ENCODE measurements around the gene NXPH4.
A peak's percentile ranks its signal among the peaks of the same experiment; 100 is the strongest.

The NXPH4 gene

DNA sequence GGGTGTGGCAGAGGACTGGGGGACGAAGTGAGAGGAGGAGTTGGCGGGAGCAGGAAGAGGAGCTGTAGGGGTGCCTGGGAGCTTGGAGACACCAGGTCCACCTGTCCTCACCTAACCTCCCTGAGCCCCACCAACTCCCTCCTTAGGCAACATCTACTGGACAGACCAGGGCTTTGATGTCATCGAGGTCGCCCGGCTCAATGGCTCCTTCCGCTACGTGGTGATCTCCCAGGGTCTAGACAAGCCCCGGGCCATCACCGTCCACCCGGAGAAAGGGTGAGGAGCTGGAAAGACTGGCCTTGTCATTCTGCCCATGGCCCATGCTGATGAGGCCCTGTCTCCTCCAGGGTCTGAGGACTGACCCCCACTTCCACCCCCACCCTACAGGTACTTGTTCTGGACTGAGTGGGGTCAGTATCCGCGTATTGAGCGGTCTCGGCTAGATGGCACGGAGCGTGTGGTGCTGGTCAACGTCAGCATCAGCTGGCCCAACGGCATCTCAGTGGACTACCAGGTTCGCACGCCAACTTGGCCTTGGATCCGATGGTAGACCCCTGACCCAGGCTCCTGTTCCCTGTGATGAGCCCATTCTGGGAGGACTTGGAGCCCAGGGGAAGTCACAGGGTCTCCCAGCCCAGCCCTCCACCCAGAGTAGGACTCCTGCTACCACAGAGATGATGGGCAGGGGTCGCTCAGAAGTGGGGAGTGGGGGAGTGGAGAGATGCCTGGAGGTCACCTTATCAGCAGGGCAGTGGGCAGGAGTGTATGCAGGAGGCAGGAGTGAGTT is 32.5 kb upstream of the NXPH4 start:
- DNase-seq: no peak

DNA sequence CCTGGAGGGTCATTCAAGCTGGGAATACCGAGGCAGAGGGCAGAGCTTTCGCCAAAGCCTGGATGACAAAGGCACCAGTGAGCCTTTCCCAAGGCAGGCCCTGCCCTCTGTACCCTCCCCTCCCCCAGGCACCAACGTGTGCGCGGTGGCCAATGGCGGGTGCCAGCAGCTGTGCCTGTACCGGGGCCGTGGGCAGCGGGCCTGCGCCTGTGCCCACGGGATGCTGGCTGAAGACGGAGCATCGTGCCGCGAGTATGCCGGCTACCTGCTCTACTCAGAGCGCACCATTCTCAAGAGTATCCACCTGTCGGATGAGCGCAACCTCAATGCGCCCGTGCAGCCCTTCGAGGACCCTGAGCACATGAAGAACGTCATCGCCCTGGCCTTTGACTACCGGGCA is 31.2 kb upstream of the NXPH4 start:
- no peak for DNase-seq

DNA sequence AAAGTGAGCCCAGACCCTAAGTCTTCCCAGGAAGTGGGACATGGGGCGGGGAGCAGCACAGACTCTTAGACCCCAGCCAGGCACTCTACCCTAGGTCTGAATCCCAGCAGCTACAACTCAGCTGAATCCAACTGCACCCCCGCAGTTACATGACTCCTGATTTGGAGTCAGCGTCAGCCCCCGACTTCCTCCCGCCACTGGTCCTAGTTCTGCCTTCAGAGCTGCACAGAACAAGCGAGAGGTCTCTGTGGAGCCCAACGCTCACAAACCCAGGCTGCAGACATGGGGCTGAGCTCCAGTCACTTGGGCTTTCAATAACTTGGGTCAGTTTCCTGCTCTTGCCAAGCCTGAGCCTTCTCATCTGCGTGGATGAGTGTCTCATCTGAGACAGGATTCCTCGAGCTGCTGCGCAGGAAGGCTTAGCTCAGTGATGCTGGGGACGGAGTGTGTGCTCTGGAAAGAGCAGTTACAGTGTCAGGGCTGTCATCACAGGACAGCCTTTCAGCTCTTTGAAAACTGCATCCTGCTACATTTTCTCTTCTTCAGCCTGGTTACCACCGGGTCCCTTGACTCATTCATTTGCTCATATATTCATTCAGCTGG is 30.6 kb upstream of the NXPH4 start:
- DNase-seq: peak in 3 of 4 experiments; percentile 26 to 35 (median 30)

DNA sequence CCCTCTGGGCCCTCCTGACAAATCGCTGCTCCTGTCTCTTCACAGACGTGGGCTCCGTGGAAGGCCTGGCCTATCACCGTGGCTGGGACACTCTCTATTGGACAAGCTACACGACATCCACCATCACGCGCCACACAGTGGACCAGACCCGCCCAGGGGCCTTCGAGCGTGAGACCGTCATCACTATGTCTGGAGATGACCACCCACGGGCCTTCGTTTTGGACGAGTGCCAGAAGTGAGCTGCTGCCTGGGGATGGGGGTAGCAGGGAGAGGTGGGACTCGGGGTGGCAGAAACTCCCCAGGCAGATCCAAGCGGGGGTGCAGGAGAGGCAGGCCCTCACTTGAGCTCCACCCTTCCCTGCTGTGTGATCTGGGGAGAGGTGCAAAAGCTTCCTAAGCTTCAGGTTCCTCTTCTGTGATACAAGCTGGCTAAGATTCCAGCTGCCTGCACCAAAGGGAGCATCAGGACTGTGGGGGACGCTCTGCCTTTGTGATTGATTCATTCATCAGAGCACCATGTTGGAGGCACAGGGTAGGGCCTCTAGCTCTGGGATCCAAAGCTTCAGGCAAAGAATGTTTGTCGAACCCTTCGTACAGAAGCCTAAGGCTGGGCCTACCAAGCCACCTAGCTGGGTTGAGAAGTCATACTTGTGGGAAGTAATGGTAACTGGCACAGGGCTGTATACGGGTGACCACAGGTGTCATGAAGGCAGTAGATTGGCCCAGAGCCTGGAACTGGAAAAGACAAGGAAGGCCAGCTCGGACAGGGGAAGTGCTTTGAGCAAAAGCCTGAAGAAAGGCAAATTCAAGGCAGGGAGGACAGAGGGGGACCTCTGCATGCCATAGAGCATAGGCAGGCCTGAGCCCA is 29.1 kb upstream of the NXPH4 start:
- no peak for DNase-seq

DNA sequence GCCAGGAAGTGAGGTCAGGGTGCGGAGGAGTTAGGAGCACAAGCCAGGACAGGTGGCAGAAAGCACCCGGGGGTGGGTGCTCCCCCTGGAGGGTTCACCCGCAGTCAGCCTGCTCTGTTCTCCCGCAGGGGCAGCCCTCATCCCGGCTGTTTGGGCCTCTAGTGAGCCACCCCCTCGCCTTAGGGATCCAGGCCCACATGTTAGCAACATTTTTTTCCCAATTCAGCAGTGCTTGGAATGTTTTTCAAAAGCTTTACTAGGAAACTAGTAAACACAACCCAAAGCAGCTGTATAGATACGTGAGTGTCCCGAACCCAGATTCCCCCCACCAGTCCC is 28.5 kb upstream of the NXPH4 start:
- DNase-seq: no peak

DNA sequence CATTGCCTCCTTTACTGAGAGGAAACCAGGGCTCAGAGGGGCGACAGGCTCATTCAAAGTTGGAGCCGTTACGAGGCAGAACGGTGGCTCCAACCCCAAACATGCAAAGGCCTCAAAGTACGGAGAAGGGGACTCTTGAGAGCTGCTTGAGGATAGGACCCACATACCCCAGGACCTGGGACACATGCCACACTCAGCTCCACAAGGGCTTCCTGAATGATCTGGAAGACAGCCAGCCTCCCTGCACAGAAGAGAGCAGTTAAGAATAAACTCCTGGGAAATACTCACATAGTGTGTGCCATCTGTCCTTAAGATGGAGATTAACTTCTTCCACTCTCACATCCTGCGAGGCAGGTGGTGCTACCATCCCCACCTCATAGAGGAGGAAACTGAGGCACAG is 26.6 kb upstream of the NXPH4 start:
- DNase-seq: no peak

DNA sequence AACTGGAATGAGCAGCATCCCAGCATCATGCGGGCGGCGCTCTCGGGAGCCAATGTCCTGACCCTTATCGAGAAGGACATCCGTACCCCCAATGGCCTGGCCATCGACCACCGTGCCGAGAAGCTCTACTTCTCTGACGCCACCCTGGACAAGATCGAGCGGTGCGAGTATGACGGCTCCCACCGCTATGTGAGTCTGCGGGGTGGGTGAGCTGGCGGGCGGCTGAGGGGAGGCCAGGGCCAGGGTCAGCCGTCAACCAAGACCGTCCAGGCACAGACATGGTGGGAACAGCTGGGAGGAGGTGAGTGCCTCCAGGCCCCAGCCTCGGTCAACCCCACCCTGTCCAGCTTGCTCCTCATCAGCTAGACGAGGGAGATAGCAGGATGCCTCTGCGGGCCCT is 25.8 kb upstream of the NXPH4 start:
- no peak for DNase-seq

DNA sequence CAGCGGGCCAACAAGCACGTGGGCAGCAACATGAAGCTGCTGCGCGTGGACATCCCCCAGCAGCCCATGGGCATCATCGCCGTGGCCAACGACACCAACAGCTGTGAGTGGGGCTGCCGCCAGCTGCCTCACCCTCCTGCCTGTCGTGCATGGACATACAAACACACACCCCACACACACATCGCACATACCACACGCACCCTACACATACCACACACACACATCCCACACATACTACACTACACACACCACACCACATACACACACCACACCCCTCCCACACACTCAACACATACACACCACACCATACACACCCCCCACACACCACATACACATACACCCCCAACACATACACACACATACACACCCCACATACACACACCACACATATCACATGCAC is 25.2 kb upstream of the NXPH4 start:
- DNase-seq: no peak

DNA sequence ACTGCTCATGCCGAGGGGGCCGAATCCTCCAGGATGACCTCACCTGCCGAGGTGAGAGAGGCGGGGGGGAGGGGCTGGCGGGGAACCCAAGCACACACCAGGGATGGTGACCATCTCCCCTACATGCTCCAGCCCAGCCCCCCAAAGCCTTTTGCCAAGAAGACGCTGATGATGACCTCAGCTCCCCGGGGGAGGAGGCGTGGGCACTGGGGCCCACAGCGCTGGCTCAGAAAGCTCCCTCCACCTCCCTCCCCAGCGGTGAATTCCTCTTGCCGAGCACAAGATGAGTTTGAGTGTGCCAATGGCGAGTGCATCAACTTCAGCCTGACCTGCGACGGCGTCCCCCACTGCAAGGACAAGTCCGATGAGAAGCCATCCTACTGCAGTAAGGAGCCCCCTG is 23.7 kb upstream of the NXPH4 start:
- DNase-seq: no peak

DNA sequence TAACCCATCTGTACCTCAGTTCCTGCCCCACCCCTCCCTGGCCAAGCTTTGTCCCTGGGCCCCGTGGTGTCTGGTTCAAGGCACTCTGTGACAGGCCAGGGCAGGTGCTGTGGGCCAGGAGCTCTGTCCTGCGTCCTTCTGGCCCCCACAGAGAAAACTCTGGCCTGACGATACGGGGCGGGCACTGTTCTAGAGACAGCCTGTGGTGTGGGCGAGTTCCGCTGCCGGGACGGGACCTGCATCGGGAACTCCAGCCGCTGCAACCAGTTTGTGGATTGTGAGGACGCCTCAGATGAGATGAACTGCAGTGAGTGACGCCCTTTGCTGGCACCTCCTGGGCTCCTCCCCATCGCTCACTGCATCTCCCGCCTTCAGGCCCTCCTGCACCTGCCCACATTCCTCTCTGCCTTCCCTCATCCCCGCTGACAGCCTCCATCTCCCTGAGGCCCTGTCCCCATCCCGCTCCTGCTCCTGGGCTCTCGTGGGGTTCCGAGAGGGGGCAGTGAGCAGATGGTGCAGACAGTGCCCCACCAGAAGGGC is 22.8 kb upstream of the NXPH4 start:
- DNase-seq: no peak

DNA sequence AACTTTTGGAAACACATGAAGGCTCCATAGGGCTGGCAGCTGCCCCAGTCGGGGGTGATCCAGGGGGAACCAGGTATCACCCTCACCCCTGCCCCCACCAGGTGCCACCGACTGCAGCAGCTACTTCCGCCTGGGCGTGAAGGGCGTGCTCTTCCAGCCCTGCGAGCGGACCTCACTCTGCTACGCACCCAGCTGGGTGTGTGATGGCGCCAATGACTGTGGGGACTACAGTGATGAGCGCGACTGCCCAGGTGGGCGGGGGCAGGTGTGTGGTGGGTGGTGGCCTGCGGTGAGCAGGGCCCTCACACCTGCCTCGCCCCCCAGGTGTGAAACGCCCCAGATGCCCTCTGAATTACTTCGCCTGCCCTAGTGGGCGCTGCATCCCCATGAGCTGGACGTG is 22.3 kb upstream of the NXPH4 start:
- no peak for DNase-seq

DNA sequence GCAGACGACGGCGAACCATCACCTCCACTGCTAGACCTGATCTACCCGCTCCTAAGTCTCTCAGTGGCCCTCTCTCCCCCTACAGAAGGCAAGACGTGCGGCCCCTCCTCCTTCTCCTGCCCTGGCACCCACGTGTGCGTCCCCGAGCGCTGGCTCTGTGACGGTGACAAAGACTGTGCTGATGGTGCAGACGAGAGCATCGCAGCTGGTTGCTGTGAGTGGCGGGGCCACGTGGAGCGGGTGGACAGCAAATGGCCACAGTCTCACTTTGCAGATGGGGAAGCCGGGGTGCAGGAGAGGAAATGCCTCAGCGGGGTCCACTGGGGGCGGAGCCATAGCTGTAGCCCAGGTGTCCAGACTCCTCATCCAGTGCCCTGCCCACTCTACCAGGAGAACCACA is 21.4 kb upstream of the NXPH4 start:
- no peak for DNase-seq

DNA sequence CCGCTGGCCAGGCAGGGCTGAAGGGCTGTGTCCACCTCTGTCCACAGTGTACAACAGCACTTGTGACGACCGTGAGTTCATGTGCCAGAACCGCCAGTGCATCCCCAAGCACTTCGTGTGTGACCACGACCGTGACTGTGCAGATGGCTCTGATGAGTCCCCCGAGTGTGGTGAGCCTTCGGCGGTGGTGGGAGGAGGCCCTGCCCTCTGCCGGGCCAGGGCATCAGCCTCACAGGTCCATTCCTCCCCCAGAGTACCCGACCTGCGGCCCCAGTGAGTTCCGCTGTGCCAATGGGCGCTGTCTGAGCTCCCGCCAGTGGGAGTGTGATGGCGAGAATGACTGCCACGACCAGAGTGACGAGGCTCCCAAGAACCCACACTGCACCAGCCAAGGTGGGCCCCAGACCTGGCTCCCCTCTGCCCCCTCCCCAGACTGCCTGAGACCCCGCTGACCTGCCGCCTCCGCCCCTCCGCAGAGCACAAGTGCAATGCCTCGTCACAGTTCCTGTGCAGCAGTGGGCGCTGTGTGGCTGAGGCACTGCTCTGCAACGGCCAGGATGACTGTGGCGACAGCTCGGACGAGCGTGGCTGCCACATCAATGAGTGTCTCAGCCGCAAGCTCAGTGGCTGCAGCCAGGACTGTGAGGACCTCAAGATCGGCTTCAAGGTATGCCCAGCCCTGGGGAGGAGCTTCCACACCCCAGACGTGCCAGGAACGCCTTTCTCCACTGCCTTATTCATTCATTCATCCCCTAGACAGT is 20.8 kb upstream of the NXPH4 start:
- DNase-seq: no peak

DNA sequence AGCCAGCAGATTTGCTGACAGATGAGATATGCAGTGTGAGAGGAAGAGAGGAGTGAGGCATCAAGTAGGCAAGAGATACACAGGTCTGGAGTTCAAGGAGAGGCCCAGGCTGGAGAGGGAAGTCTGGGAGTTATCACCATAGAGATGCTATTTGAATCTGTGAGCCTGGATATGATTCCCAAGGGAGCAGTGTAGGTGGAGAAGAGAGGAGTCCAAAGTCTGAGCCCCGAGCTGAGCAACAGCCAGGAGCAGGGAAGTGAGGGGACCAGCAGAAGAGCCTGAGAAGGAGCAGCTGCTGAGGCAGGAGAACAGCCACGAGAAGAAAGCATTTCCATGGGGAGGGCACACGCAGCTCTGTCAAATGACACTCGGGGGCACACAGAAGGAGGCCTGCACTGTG is 20.2 kb upstream of the NXPH4 start:
- no peak for DNase-seq

DNA sequence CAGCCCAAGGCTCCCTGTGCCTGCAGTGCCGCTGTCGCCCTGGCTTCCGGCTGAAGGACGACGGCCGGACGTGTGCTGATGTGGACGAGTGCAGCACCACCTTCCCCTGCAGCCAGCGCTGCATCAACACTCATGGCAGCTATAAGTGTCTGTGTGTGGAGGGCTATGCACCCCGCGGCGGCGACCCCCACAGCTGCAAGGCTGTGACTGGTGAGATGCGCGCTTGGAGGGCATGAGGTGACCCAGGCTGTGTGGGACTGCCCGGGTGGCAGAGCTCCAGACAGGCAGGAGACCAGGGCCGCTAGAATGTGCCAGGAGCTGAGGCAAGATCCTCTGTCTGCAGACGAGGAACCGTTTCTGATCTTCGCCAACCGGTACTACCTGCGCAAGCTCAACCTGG is 19.6 kb upstream of the NXPH4 start:
- DNase-seq: no peak

DNA sequence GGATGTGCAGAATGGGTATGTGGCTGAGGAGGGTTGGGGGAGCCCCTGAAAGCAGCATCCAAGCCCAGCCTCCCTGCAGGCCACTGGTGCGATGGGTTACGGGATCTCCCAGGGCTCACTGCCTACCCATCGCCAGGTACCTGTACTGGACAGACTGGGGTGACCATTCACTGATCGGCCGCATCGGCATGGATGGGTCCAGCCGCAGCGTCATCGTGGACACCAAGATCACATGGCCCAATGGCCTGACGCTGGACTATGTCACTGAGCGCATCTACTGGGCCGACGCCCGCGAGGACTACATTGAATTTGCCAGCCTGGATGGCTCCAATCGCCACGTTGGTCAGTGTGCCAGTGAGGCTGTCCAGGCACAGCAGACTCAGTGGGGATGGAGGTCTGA is 18.3 kb upstream of the NXPH4 start:
- DNase-seq: no peak

DNA sequence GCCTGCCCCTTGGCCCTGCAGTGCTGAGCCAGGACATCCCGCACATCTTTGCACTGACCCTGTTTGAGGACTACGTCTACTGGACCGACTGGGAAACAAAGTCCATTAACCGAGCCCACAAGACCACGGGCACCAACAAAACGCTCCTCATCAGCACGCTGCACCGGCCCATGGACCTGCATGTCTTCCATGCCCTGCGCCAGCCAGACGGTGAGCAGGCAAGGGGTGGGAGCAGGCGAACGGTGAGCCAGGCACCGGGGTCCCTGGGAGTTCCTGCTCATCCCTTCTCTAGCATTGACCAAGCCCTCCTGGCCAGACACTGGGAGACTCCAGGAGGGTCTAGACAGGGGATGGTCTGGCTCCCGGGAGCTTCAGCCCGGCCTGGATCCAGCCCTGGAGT is 17.4 kb upstream of the NXPH4 start:
- no peak for DNase-seq

DNA sequence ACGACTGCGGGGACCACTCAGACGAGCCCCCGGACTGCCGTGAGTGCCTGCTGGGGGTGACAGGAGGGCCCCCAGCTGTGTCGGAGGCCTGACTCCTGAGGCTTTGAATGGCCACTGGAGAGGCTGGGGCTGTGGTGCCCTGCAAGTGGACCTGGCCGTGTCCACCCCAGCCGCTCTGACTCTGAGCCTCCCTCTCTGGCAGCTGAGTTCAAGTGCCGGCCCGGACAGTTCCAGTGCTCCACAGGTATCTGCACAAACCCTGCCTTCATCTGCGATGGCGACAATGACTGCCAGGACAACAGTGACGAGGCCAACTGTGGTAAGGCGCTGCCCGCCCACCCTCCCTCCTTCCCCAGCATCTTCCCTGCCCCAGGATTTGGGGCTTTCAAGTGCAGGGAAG is 16.1 kb upstream of the NXPH4 start:
- no peak for DNase-seq

DNA sequence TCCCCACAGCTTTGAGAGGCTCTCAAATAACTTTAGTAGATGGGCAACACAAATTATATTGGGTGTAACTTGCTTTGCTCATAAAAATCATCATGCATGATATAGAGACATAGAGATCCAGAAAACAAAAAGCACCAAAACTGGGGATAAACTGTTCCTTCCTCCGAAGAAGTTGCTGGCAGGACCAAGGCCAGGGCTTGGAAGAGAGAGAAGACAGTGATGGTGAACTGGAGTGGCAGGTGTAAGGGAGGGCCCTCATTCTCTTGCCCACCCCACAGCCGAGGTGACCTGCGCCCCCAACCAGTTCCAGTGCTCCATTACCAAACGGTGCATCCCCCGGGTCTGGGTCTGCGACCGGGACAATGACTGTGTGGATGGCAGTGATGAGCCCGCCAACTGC is 15.4 kb upstream of the NXPH4 start:
- DNase-seq: no peak

DNA sequence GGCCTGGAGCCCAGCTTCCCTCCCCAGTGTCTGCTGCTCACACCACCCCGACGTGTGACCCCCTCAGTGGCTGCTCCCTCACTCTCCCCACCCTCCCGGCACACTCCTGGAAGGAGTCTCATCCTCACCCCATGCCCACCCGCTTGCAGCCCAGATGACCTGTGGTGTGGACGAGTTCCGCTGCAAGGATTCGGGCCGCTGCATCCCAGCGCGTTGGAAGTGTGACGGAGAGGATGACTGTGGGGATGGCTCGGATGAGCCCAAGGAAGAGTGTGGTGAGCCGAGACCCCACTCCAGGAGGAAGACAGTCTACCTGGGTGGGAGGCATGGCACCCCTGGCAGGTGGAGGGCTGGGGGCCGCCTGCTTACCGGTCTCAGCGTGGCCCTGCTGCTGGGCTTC is 15.0 kb upstream of the NXPH4 start:
- no peak for DNase-seq

DNA sequence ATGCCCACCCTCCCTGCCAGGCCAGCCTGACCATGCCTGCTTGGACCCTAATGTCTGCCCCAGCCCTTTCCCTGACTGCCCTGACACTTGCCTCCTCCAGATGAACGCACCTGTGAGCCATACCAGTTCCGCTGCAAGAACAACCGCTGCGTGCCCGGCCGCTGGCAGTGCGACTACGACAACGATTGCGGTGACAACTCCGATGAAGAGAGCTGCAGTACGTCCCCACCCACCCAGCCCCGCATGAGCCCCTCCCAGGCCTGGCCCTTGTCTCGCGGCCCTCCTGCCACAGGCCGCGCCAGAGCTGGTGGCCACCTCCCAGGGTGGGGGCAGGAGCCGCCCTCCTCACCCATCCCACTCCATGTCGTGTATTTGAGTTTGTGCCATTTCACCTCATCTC is 14.3 kb upstream of the NXPH4 start:
- DNase-seq: no peak

DNA sequence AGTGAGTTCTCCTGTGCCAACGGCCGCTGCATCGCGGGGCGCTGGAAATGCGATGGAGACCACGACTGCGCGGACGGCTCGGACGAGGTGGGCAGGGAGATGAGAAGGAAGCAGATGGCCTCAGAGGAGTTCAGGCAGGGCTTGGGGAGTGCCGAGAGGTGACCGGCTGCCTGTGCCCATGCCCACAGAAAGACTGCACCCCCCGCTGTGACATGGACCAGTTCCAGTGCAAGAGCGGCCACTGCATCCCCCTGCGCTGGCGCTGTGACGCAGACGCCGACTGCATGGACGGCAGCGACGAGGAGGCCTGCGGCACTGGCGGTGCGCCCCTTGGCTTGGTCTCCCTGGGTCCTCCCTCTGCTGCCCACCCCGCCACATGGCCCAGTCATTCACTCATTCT is 13.4 kb upstream of the NXPH4 start:
- DNase-seq: no peak

DNA sequence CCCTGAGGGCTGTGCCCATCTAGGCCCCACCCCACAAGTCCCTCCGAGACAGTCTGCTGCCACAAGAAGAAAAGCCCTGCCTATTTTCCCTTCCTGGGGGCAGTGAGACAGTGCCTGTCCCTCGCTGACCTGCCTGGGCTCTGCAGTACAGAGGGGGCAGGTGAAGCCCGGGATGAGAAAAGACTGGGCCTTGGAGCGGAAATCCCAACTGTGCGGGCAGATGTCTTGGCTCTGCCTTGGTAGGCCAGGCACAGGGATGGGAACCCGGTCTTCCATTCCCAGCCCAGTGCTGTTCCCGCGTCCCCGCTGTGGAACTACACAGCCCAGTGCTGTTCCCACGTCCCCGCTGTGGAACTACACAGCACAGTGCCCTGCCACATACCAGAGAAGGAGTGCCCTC is 12.8 kb upstream of the NXPH4 start:
- DNase-seq: no peak

All from suppressor macrophage (primary cell).